Heart left ventricle (tissue), 16 donors: Measurements from ENCODE around the gene GRK5. TPM values are rescaled to one million over a fixed set of nuclear protein-coding genes. Genes with fewer than 3 reads are reported as not detected.

Experiments used
- ATAC-seq, 4 donors: fragments of 200-7000 bp; cut with Tn5 transposase; one replicate each; pipeline ENCODE4 v1.9.1; 2020 to 2022; ENCODE audit warnings: moderate library complexity in 4 of 4, mild to moderate bottlenecking in 3 of 4, moderate number of reproducible peaks in 1 of 4
- DNase-seq, 5 donors: peaks; one replicate each; pipeline ENCODE4 v3.0.0-alpha.2; 2020
- H3K27ac ChIP-seq, 12 donors: fragments of 200-600 bp; sonication (generic) in 4 of 12; one replicate each; pipeline versions ENCODE4 v1.5.0 to v1.8.0; 2016 to 2022; ENCODE audit warnings: mild to moderate bottlenecking in 2 of 12
- H3K27me3 ChIP-seq, 9 donors: fragments of 200-600 bp; sonication (generic) in 2 of 9; one replicate each; pipeline versions ENCODE4 v1.5.1 to v1.8.0; 2016 to 2022; ENCODE audit warnings: mild to moderate bottlenecking in 3 of 9
- H3K36me3 ChIP-seq, 9 donors: fragments of 200-600 bp; sonication (generic) in 2 of 9; one replicate each; pipeline versions ENCODE4 v1.5.0 to v1.8.0; 2018 to 2022; ENCODE audit warnings: mild to moderate bottlenecking in 2 of 9
- H3K4me1 ChIP-seq, 12 donors: fragments of 200-600 bp; sonication (generic) in 4 of 12; one replicate each; pipeline versions ENCODE4 v1.5.0 to v1.8.0; 2016 to 2022; ENCODE audit warnings: mild to moderate bottlenecking in 3 of 12
- H3K4me3 ChIP-seq, 12 donors: fragments of 200-600 bp; sonication (generic) in 4 of 12; one replicate each; pipeline versions ENCODE4 v1.5.0 to v1.8.0; 2017 to 2022; ENCODE audit warnings: mild to moderate bottlenecking in 9 of 12, moderate library complexity in 4 of 12
- H3K9me3 ChIP-seq, 12 donors: fragments of 200-600 bp; sonication (generic) in 4 of 12; one replicate each; pipeline versions ENCODE4 v1.5.0 to v1.8.0; 2016 to 2022; ENCODE audit warnings: mild to moderate bottlenecking in 1 of 12
- CTCF ChIP-seq, 12 donors: fragments of 200-600 bp; sonication (generic) in 4 of 12; IDR thresholded peaks; one replicate each; pipeline versions ENCODE4 v1.5.0 to v1.8.0; 2018 to 2022; ENCODE audit warnings: antibody characterized with exemption in 12 of 12, mild to moderate bottlenecking in 5 of 12
- POLR2A ChIP-seq, 2 donors: fragments of 450-650 bp; IDR thresholded peaks; one replicate each; pipeline ENCODE4 v1.6.1; 2017; ENCODE audit warnings: antibody characterized with exemption in 2 of 2, mild to moderate bottlenecking in 2 of 2, moderate library complexity in 2 of 2
- WGBS, 4 donors: extraction: QIAGEN DNeasy Blood & Tissue Kit in 2 of 4; methylation state at CpG; one replicate each; pipeline versions ENCODE4 v1.1.5 to v1.1.7; 2013 to 2018; 5-methylcytosine and 5-hydroxymethylcytosine counted together
- intact Hi-C, 10 donors: fragments of 100-400 bp; cut with DNase I; formaldehyde crosslinking; loops; one replicate each; pipeline versions ENCODE4 v1.11.1 to v1.14.2; 2022
- polyA plus RNA-seq, 2 donors: library from polyadenylated mRNA; stranded (reverse); fragments of 200-250 nt; gene quantifications; one replicate each; pipeline ENCODE4 v1.2.3, GENCODE V29; 2013
- total RNA-seq, 9 donors: library from RNA; depleted of rRNA in 2 of 9; stranded (reverse); fragments of >200 nt in 2 of 9; fragmentation: NEBNext Ultra II Directional in 3 of 9; extraction: Animal tissue kit (Norgen Biotek cat#: 25700) in 3 of 9; gene quantifications; one replicate each; pipeline versions ENCODE4 v1.1.0 to v1.2.4, GENCODE V29; 2016 to 2023
- donor health status: ischemic (EF 13 %, LVEDD 7.1; RV severe dilation, severe dysfunction).
- donor health status: healthy with polysubstance abuse.
- donor health status: DM: no; HTN: yes; CAD: no.
- donor health status: DM: no; HTN: no; CAD: no.
- donor health status: ischemic (EF 25% LVEDD 6.9; RV normal size, moderate dysfunction).
- donor health status: ischemic (EF 25% LVEDD 5.7; RV mildly dilated, moderate dysfunction).
- donor health status: healthy.
- donor health status: DM: yes; HTN: yes; CAD: no.
- donor health status: ischemic (EF 35%, LVEDD 5.7; RV mildly dilated, moderate dysfunction).
- donor health status: nonischemic (EF 11% LVEDD 7.7; RV severe dilation, severe dysfunction).
- donor health status: DM: yes; HTN: yes; CAD: no.
- donor health status: PGD.
- donor health status: ischemic (EF 29% LVEDD 5.4; RV normal size, mild dysfunction).
- donor health status: nonischemic (EF 23%, LVEDD 6.1; RV moderate dilation, normal function).

GRK5 gene
- total and polyA plus RNA-seq, 11 donors, result 13.1 to 58.0 (median 30.2) TPM

- Histone ChIP-seq H3K9me3 (no peaks in the 10 kb centered on the region), H3K4me1 (peaks cover 18 to 76% (median 62%) of the 10 kb centered on the region in 12 donors), H3K36me3 (no peaks in the 10 kb centered on the region), H3K27me3 (no peaks in the 10 kb centered on the region), H3K27ac (peak overlapping the region; percentile 67 to 94 (median 82)), H3K4me3 (no peak overlapping the region)
- ATAC-seq (no peak), DNase-seq (peak in 1 of 5 donors; percentile 3)
- TF ChIP-seq CTCF (IDR thresholded peaks at IDR 0.05) (no peak), POLR2A (IDR thresholded peaks at IDR 0.05) (no peak)
- WGBS, 4 donors, result 84 to 93% (median 89%) methylated on average over 10 of the region's 10 CpGs
- intact Hi-C loops, result loop anchor here in 5 of 10 donors (2.0 to 5.0 kb wide), 4 partner anchors 35 to 45 kb away; partner anchors contain the start of gene GRK5 (in 3 of the 5)
Measured at GRCh38 chr10:119252470-119253151, 45.2 kb downstream of the GRK5 start.

GRCh38 chr10:119253433-119254174 is 46.2 kb downstream of the GRK5 start:
- Histone ChIP-seq H3K27me3 (no peaks in the 10 kb centered on the region), H3K9me3 (no peaks in the 10 kb centered on the region), H3K4me3 (peak overlapping the region in 2 of 12 donors; percentile 7 to 19), H3K36me3 (no peaks in the 10 kb centered on the region), H3K27ac (peak overlapping the region; percentile 67 to 94 (median 82)), H3K4me1 (peaks cover 18 to 85% (median 64%) of the 10 kb centered on the region in 12 donors)
- ATAC-seq (peak; percentile 64 to 74 (median 70)), DNase-seq (peak; percentile 67 to 84 (median 78))
- WGBS, 4 donors, result 31 to 48% (median 34%) methylated on average over 16 of the region's 16 CpGs
- no peak for TF ChIP-seq POLR2A (IDR thresholded peaks at IDR 0.05)
- peak in 2 of 12 donors; percentile 7 to 27 for TF ChIP-seq CTCF (IDR thresholded peaks at IDR 0.05)
- intact Hi-C loops, result loop anchor here in 5 of 10 donors (2.0 to 5.0 kb wide), 4 partner anchors 34 to 46 kb away; partner anchors contain the start of gene GRK5 (in 3 of the 5)

GRCh38 chr10:119254335-119254734 is 47.0 kb downstream of the GRK5 start:
- WGBS, 4 donors, result 15 to 37% (median 22%) methylated on average over 3 of the region's 3 CpGs
- no peaks in the 10 kb centered on the region for H3K9me3 ChIP-seq
- intact Hi-C loops, result loop anchor here in 4 of 10 donors (5.0 kb wide), 3 partner anchors 33 to 47 kb away; partner anchors contain the start of gene GRK5 (in 3 of the 4)
- no peaks in the 10 kb centered on the region for H3K36me3 ChIP-seq
- peak overlapping the region; percentile 67 to 94 (median 82) for H3K27ac ChIP-seq
- DNase-seq, result peak in 1 of 5 donors; percentile 27
- TF ChIP-seq CTCF (IDR thresholded peaks at IDR 0.05), result no peak
- no peak for TF ChIP-seq POLR2A (IDR thresholded peaks at IDR 0.05)
- ATAC-seq, result peak in 2 of 4 donors; percentile 2 to 48
- H3K27me3 ChIP-seq, result no peaks in the 10 kb centered on the region
- peaks cover 18 to 87% (median 66%) of the 10 kb centered on the region in 12 donors for H3K4me1 ChIP-seq
- no peak overlapping the region for H3K4me3 ChIP-seq

GRCh38 chr10:119256030-119256429 is 48.7 kb downstream of the GRK5 start:
- peaks cover 18 to 76% (median 58%) of the 10 kb centered on the region in 12 donors for H3K4me1 ChIP-seq
- peak in 1 of 5 donors; percentile 25 for DNase-seq
- ATAC-seq, result no peak
- 80 to 92% (median 89%) methylated on average over 8 of the region's 8 CpGs for WGBS, 4 donors
- H3K27me3 ChIP-seq, result no peaks in the 10 kb centered on the region
- intact Hi-C loops, result loop anchor here in 1 of 10 donors (5.0 kb wide), 1 partner anchor 39 kb away; no protein-coding TSS in a partner anchor
- peak overlapping the region in 4 of 12 donors; percentile 67 to 94 (median 84) for H3K27ac ChIP-seq
- no peak overlapping the region for H3K4me3 ChIP-seq
- no peaks in the 10 kb centered on the region for H3K36me3 ChIP-seq
- no peak for TF ChIP-seq CTCF (IDR thresholded peaks at IDR 0.05)
- no peaks in the 10 kb centered on the region for H3K9me3 ChIP-seq
